HCT116 (cell line): ENCODE measurements around the gene HOXB1. TPM values are rescaled to one million over a fixed set of nuclear protein-coding genes. Genes with fewer than 3 reads are reported as not detected.

ENCODE experiments used
- ATAC-seq: fragments of 200-7000 bp; cut with Tn5 transposase; 2 replicates; pipeline ENCODE4 v1.9.1; 2020; ENCODE audit warnings: mild to moderate bottlenecking, moderate library complexity
- BruUV-seq: library from RNA; stranded (reverse); fragments of 400-500 nt; replicated peaks from 2 replicates; lab custom pipeline; 2021; lab: Mats Ljungman, UMichigan
- CTCF ChIA-PET: fragments of 300-600 bp; sonication (Branson Sonifier 250); formaldehyde crosslinking; loops from one replicate; lab custom pipeline; 2021; ENCODE audit warnings: antibody characterized with exemption; lab: Charles Lee
- POLR2A ChIA-PET: fragments of 300-600, 350-600 bp; sonication (Branson Sonifier 250); formaldehyde crosslinking; loops from one replicate; lab custom pipeline; 2021; ENCODE audit warnings: antibody characterized with exemption; lab: Charles Lee
- RAD21 ChIA-PET, 2 experiments: fragments of 300-600 bp; sonication (Branson Sonifier 250); formaldehyde crosslinking; loops; one replicate each; lab custom pipeline; 2023; ENCODE audit warnings: low total read pairs in 2 of 2; ENCODE audit not compliant: uncharacterized antibody in 2 of 2, unreplicated experiment in 2 of 2, low non-redundant PET in 1 of 2; lab: Charles Lee
- DNase-seq: peaks from one replicate; pipeline ENCODE4 v3.0.0-alpha.2; 2010; ENCODE audit warnings: low read depth, low spot score
- H2AFZ ChIP-seq: fragments of 200-600 bp; shearing (Covaris generic), sonication (generic); 2 replicates; pipeline ENCODE4 v1.6.1; 2017; ENCODE audit warnings: low read depth, mixed run types, mixed read lengths, antibody characterized with exemption, low read length; ENCODE audit not compliant: poor library complexity, severe bottlenecking
- H3K27ac ChIP-seq: 2 replicates; pipeline ENCODE4 v1.5.1; 2012; ENCODE audit warnings: low read depth, low read length
- H3K27me3 ChIP-seq: fragments of 200-600 bp; sonication (generic); 2 replicates; pipeline ENCODE4 v1.6.1; 2016; ENCODE audit warnings: mixed run types, low read length, mixed read lengths; ENCODE audit not compliant: insufficient read depth
- H3K36me3 ChIP-seq, 2 experiments: fragments of 200-500 bp in 1 of 2; fragments of 200-600 bp in 1 of 2; sonication (Bioruptor generic) in 1 of 2; sonication (generic) in 1 of 2; 2 replicates each; pipeline versions ENCODE4 v1.5.1 to v1.6.1; 2014 to 2016; ENCODE audit warnings: low read length in 2 of 2, inconsistent platforms in 1 of 2, mixed read lengths in 1 of 2, mixed run types in 1 of 2; ENCODE audit not compliant: insufficient read depth in 2 of 2, control insufficient read depth in 1 of 2
- H3K4me1 ChIP-seq, 2 experiments: fragments of 200-600 bp in 1 of 2; sonication (generic) in 1 of 2; 2 replicates each; pipeline versions ENCODE4 v1.5.1 to v1.6.1; 2012 to 2017; ENCODE audit warnings: low read length in 2 of 2, inconsistent platforms in 1 of 2, mild to moderate bottlenecking in 1 of 2, mixed read lengths in 1 of 2, mixed run types in 1 of 2, moderate library complexity in 1 of 2; ENCODE audit not compliant: insufficient read depth in 2 of 2, control insufficient read depth in 1 of 2
- H3K4me2 ChIP-seq: fragments of 200-600 bp; sonication (generic); 2 replicates; pipeline ENCODE4 v1.6.1; 2017; ENCODE audit warnings: mixed run types, low read length, mixed read lengths
- H3K4me3 ChIP-seq, 2 experiments: fragments of 200-600 bp in 1 of 2; sonication (generic) in 1 of 2; replicated peaks in 1 of 2; 2 replicates each; pipeline ENCODE4 v1.5.1; 2011 to 2016; ENCODE audit warnings: low read length in 2 of 2, control low read depth in 1 of 2, low read depth in 1 of 2, mild to moderate bottlenecking in 1 of 2, mixed read lengths in 1 of 2, mixed run types in 1 of 2
- H3K79me2 ChIP-seq: fragments of 200-600 bp; sonication (generic); 2 replicates; pipeline ENCODE4 v1.6.1; 2017; ENCODE audit warnings: mild to moderate bottlenecking, mixed run types, low read length, moderate library complexity, mixed read lengths; ENCODE audit not compliant: insufficient read depth
- H3K9ac ChIP-seq: fragments of 200-600 bp; sonication (generic); 2 replicates; pipeline ENCODE4 v1.6.1; 2016; ENCODE audit warnings: low read length, mixed read lengths
- H3K9me2 ChIP-seq: fragments of 200-600 bp; sonication (generic), shearing (Covaris generic); 2 replicates; pipeline ENCODE4 v1.6.1; 2017; ENCODE audit warnings: mixed run types, mild to moderate bottlenecking, moderate library complexity; ENCODE audit not compliant: insufficient read depth
- H3K9me3 ChIP-seq, 2 experiments: fragments of 200-500 bp in 1 of 2; fragments of 200-600 bp in 1 of 2; sonication (Bioruptor generic) in 1 of 2; sonication (generic) in 1 of 2; 2 replicates each; pipeline ENCODE4 v1.6.1; 2014 to 2017; ENCODE audit warnings: low read length in 2 of 2, mixed read lengths in 2 of 2, inconsistent platforms in 1 of 2, low read depth in 1 of 2, mild to moderate bottlenecking in 1 of 2, mixed run types in 1 of 2, moderate library complexity in 1 of 2; ENCODE audit not compliant: control insufficient read depth in 1 of 2, insufficient read depth in 1 of 2
- H4K20me1 ChIP-seq: fragments of 200-600 bp; sonication (generic), shearing (Covaris generic); 2 replicates; pipeline ENCODE4 v1.6.1; 2017; ENCODE audit warnings: mixed run types, mild to moderate bottlenecking, moderate library complexity; ENCODE audit not compliant: insufficient read depth
- EGR1 ChIP-seq: IDR thresholded peaks from 2 replicates; pipeline ENCODE4 v1.6.1; 2012; ENCODE audit warnings: low read depth
- ELF1 ChIP-seq: IDR thresholded peaks from 2 replicates; pipeline ENCODE4 v1.6.1; 2012; ENCODE audit warnings: low read depth, borderline replicate concordance
- EZH2phosphoT487 ChIP-seq: fragments of 200-600 bp; IDR thresholded peaks from 2 replicates; pipeline ENCODE4 v1.6.1; 2018; ENCODE audit warnings: antibody characterized with exemption, borderline replicate concordance
- JUND ChIP-seq: IDR thresholded peaks from 2 replicates; pipeline ENCODE4 v1.6.1; 2012
- POLR2A ChIP-seq: IDR thresholded peaks from 2 replicates; pipeline ENCODE4 v1.7.0; 2011; ENCODE audit warnings: borderline replicate concordance; ENCODE audit not compliant: insufficient read depth, insufficient read length; ENCODE audit errors: extremely low read depth
- RAD21 ChIP-seq: IDR thresholded peaks from 2 replicates; pipeline ENCODE4 v1.6.1; 2012; ENCODE audit warnings: low read depth, mild to moderate bottlenecking
- YY1 ChIP-seq: IDR thresholded peaks from 2 replicates; pipeline ENCODE4 v1.6.1; 2011; ENCODE audit warnings: low read length, low read depth, moderate library complexity, mild to moderate bottlenecking; ENCODE audit not compliant: insufficient replicate concordance; ENCODE audit errors: extremely low read depth
- intact Hi-C: fragments of 100-400 bp; cut with micrococcal nuclease; formaldehyde crosslinking; loops from 2 replicates; pipeline ENCODE4 v1.10.0; 2022
- total RNA-seq: library from RNA; stranded (reverse); gene quantifications from one replicate; pipeline ENCODE4 v1.2.1, GENCODE V29; 2021; ENCODE audit not compliant: unreplicated experiment
- TF ChIP-seq, protein P1 (sequence below), 3 experiments: fragments of 200-600 bp in 1 of 3; sonication (generic) in 1 of 3; IDR thresholded peaks in 2 of 3; conservative IDR thresholded peaks in 1 of 3; 2 replicates each; pipeline ENCODE4 v1.5.1; 2012 to 2017; ENCODE audit warnings: low read depth in 2 of 3, low read length in 2 of 3, antibody characterized with exemption in 1 of 3, borderline replicate concordance in 1 of 3, control low read depth in 1 of 3, mild to moderate bottlenecking in 1 of 3, mixed read lengths in 1 of 3, mixed run types in 1 of 3, moderate library complexity in 1 of 3; ENCODE audit not compliant: insufficient read depth in 1 of 3

Gene HOXB1
- total RNA-seq, 1 experiment from 2014 or later, result not detected

DNA sequence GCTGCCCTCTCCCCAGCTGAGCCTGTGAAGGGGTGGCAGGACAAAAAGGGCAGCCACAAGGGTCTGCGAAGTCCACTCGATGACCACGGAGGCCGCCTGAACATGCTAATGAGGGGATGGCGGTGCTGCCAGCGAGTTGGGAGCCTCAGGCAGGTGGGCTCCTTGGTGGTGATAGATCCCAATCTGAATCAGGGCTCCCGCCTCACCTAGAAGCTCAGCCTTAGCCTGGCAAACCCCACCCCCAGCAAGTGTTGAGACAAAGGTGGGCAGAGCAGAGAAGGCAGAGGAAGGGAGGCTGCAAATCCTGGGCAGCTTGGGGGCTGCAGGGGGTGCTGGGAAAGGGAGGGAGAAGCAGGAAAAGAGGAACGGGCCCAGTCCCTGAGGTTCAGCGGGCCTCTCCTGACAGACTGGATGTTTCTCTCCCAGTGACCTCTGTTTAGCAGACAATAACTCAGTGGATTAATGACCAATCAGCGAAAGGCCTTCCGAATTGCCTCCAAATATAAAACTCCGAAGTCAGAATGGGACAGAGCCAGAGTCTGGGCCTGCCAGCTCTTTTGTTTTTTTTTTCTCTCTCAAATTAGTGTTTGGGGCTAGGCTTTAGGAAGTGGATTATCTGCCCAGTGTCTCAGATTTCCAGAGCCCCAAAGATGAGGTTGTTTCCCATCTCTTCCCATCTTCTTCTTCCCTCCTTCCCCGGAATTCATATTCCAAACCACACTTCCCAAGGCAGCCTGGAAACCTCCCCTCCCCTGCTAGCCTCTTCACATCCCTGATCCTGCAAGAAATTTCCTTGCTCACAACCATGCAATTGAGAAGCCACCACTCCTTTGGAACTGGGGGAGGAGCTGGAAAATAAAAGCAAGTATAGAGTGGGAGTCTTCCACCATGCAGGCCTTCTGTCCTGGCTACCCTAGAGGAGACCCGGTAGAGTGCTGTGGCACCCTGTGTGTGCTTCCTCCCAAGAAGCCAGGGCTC, 29.3 kb upstream of the HOXB1 start:
- Histone ChIP-seq H3K36me3 (no peaks in the 10 kb centered on the region), H3K79me2 (peaks cover 5% of the 10 kb centered on the region; the same call in 1 of the 2 replicates), H4K20me1 (no peaks in the 10 kb centered on the region), H3K9me2 (no peaks in the 10 kb centered on the region), H2AFZ (no peak overlapping the region), H3K4me3 (no peak overlapping the region), H3K27ac (no peak overlapping the region), H3K4me1 (peaks cover 0 to 4% of the 10 kb centered on the region in 2 experiments; a peak in 1 of 4 replicates), H3K9ac (no peak overlapping the region), H3K9me3 (no peaks in the 10 kb centered on the region), H3K27me3 (no peaks in the 10 kb centered on the region), H3K4me2 (no peak overlapping the region)
- intact Hi-C loops, result no loop called here
- BruUV-seq, result no TSS peak
- no peak for ATAC-seq
- TF ChIP-seq YY1, result no peak
- TF ChIP-seq, protein P1, sequence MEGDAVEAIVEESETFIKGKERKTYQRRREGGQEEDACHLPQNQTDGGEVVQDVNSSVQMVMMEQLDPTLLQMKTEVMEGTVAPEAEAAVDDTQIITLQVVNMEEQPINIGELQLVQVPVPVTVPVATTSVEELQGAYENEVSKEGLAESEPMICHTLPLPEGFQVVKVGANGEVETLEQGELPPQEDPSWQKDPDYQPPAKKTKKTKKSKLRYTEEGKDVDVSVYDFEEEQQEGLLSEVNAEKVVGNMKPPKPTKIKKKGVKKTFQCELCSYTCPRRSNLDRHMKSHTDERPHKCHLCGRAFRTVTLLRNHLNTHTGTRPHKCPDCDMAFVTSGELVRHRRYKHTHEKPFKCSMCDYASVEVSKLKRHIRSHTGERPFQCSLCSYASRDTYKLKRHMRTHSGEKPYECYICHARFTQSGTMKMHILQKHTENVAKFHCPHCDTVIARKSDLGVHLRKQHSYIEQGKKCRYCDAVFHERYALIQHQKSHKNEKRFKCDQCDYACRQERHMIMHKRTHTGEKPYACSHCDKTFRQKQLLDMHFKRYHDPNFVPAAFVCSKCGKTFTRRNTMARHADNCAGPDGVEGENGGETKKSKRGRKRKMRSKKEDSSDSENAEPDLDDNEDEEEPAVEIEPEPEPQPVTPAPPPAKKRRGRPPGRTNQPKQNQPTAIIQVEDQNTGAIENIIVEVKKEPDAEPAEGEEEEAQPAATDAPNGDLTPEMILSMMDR (IDR thresholded peaks at IDR 0.05 in 2 of 3, conservative IDR thresholded peaks at IDR 0.05 in 1 of 3; ENCODE audit: borderline replicate concordance in 1 of 3, insufficient read depth in 1 of 3, low read depth in 2 of 3, low read length in 2 of 3), result no peak
- no peak for TF ChIP-seq EGR1
- TF ChIP-seq ELF1, result no peak
- no peak for TF ChIP-seq EZH2phosphoT487
- TF ChIP-seq JUND, result no peak
- TF ChIP-seq POLR2A, result no peak
- no peak for TF ChIP-seq RAD21
- POLR2A ChIA-PET, result no interaction called here
- CTCF ChIA-PET, result no interaction called here
- RAD21 ChIA-PET, result no interaction called here
- DNase-seq, result no peak
